Neural cell (in vitro differentiated cells): ENCODE results near the gene UNC79. TPM values are rescaled to one million over a fixed set of nuclear protein-coding genes. Genes with fewer than 3 reads are reported as not detected.
A peak's percentile ranks its signal among the peaks of the same experiment; 100 is the strongest.

Source experiments
- H2AFZ ChIP-seq: fragments of 200-600, 300-800 bp; sonication (generic), shearing (Covaris generic); 2 replicates; pipeline ENCODE4 v1.6.0; 2014; ENCODE audit warnings: low read depth, mild to moderate bottlenecking, antibody characterized with exemption, low read length, moderate library complexity
- H3F3A ChIP-seq: fragments of 200-600 bp; shearing (Covaris generic); 2 replicates; pipeline ENCODE4 v1.6.1; 2016; ENCODE audit warnings: mild to moderate bottlenecking, moderate library complexity, mixed read lengths, antibody characterized with exemption, low read length; ENCODE audit not compliant: insufficient read depth, poor library complexity, severe bottlenecking
- H3K27ac ChIP-seq: fragments of 200-600, 300-800 bp; sonication (generic), shearing (Covaris generic); 2 replicates; pipeline ENCODE4 v1.5.1; 2014; ENCODE audit warnings: mild to moderate bottlenecking, low read length, moderate library complexity
- H3K27me3 ChIP-seq: fragments of 300-800, 200-600 bp; sonication (generic), shearing (Covaris generic); 2 replicates; pipeline ENCODE4 v1.6.0; 2014; ENCODE audit warnings: mild to moderate bottlenecking, low read depth, low read length, moderate library complexity; ENCODE audit not compliant: insufficient read depth
- H3K36me3 ChIP-seq: fragments of 300-800, 200-600 bp; sonication (generic), shearing (Covaris generic); 2 replicates; pipeline ENCODE4 v1.5.1; 2014; ENCODE audit warnings: mild to moderate bottlenecking, antibody characterized with exemption, low read length, moderate library complexity; ENCODE audit not compliant: insufficient read depth
- H3K4me2 ChIP-seq: fragments of 300-800, 200-600 bp; sonication (generic), shearing (Covaris generic); 2 replicates; pipeline ENCODE4 v1.6.0; 2014; ENCODE audit warnings: mild to moderate bottlenecking, low read length
- H3K4me3 ChIP-seq: fragments of 300-800, 200-600 bp; sonication (generic), shearing (Covaris generic); 2 replicates; pipeline ENCODE4 v1.5.1; 2014; ENCODE audit warnings: mild to moderate bottlenecking, low read length, moderate library complexity
- H3K79me2 ChIP-seq: fragments of 200-600 bp; shearing (Covaris generic); replicated peaks from 2 replicates; pipeline ENCODE4 v1.6.0; 2014; ENCODE audit warnings: mild to moderate bottlenecking, low read length, moderate library complexity; ENCODE audit not compliant: insufficient read depth
- H3K9ac ChIP-seq: fragments of 300-800, 200-600 bp; sonication (generic), shearing (Covaris generic); 2 replicates; pipeline ENCODE4 v1.6.1; 2016; ENCODE audit warnings: mild to moderate bottlenecking, low read length, mixed read lengths
- H3K9me2 ChIP-seq: fragments of 200-600 bp; shearing (Covaris generic); 2 replicates; pipeline ENCODE4 v1.6.1; 2016; ENCODE audit warnings: mild to moderate bottlenecking, low read length, mixed read lengths; ENCODE audit not compliant: insufficient read depth
- H3K9me3 ChIP-seq: fragments of 200-600, 300-800 bp; sonication (generic), shearing (Covaris generic); 2 replicates; pipeline ENCODE4 v1.6.1; 2016; ENCODE audit warnings: mild to moderate bottlenecking, mixed run types, low read length, moderate library complexity, mixed read lengths
- H4K20me1 ChIP-seq: fragments of 200-600 bp; shearing (Covaris generic); 2 replicates; pipeline ENCODE4 v1.6.1; 2016; ENCODE audit warnings: mild to moderate bottlenecking, mixed run types; ENCODE audit not compliant: insufficient read depth
- CTCF ChIP-seq: fragments of 450-650 bp; IDR thresholded peaks from 2 replicates; pipeline ENCODE4 v1.5.1; 2014; ENCODE audit warnings: antibody characterized with exemption, mild to moderate bottlenecking, moderate library complexity; ENCODE audit not compliant: poor library complexity, severe bottlenecking
- EP300 ChIP-seq: fragments of 450-650 bp; conservative IDR thresholded peaks from 2 replicates; pipeline ENCODE4 v1.6.1; 2014; ENCODE audit warnings: antibody characterized with exemption, mild to moderate bottlenecking, moderate library complexity; ENCODE audit not compliant: poor library complexity, severe bottlenecking
- EZH2 ChIP-seq: fragments of 200-600, 300-800 bp; shearing (Covaris generic), sonication (generic); IDR thresholded peaks from 2 replicates; pipeline ENCODE4 v1.6.1; 2014; ENCODE audit warnings: antibody characterized with exemption, low read length, borderline replicate concordance, mild to moderate bottlenecking; ENCODE audit not compliant: insufficient read depth, poor library complexity, severe bottlenecking
- MXI1 ChIP-seq: fragments of 450-650 bp; conservative IDR thresholded peaks from 2 replicates; pipeline ENCODE4 v1.6.1; 2014; ENCODE audit warnings: antibody characterized with exemption, mild to moderate bottlenecking; ENCODE audit not compliant: poor library complexity, severe bottlenecking
- POLR2AphosphoS5 ChIP-seq: IDR thresholded peaks from 2 replicates; pipeline ENCODE4 v1.6.1; 2012
- RAD21 ChIP-seq: fragments of 450-650 bp; conservative IDR thresholded peaks from 2 replicates; pipeline ENCODE4 v1.6.1; 2014; ENCODE audit warnings: antibody characterized with exemption, mild to moderate bottlenecking, moderate library complexity
- SMC3 ChIP-seq: fragments of 450-650 bp; conservative IDR thresholded peaks from 2 replicates; pipeline ENCODE4 v1.6.1; 2014; ENCODE audit warnings: antibody characterized with exemption, mild to moderate bottlenecking, moderate library complexity; ENCODE audit not compliant: poor library complexity
- polyA plus RNA-seq: library from polyadenylated mRNA; depleted of rRNA; stranded (reverse); fragments of >200 nt; gene quantifications from 2 replicates; pipeline ENCODE4 v1.2.3, GENCODE V29; 2014
- TF ChIP-seq, protein P1 (sequence below): IDR thresholded peaks from 2 replicates; pipeline ENCODE4 v1.6.1; 2012; ENCODE audit warnings: borderline replicate concordance

UNC79 gene
- polyA plus RNA-seq, 1 donor from 2014 or later, result 22.6 TPM

GRCh38 chr14:93543766-93544165, 113.0 kb downstream of the UNC79 start:
- no peak overlapping the region for H3K4me3 ChIP-seq
- H3F3A ChIP-seq, result no peaks in the 10 kb centered on the region
- H3K9ac ChIP-seq, result no peak overlapping the region
- no peaks in the 10 kb centered on the region for H3K27me3 ChIP-seq
- TF ChIP-seq POLR2AphosphoS5 (no peak), RAD21 (peak; percentile 75), CTCF (peak; percentile 69), EZH2 (no peak), EP300 (no peak), MXI1 (no peak), SMC3 (peak; percentile 69)
- TF ChIP-seq, protein P1, sequence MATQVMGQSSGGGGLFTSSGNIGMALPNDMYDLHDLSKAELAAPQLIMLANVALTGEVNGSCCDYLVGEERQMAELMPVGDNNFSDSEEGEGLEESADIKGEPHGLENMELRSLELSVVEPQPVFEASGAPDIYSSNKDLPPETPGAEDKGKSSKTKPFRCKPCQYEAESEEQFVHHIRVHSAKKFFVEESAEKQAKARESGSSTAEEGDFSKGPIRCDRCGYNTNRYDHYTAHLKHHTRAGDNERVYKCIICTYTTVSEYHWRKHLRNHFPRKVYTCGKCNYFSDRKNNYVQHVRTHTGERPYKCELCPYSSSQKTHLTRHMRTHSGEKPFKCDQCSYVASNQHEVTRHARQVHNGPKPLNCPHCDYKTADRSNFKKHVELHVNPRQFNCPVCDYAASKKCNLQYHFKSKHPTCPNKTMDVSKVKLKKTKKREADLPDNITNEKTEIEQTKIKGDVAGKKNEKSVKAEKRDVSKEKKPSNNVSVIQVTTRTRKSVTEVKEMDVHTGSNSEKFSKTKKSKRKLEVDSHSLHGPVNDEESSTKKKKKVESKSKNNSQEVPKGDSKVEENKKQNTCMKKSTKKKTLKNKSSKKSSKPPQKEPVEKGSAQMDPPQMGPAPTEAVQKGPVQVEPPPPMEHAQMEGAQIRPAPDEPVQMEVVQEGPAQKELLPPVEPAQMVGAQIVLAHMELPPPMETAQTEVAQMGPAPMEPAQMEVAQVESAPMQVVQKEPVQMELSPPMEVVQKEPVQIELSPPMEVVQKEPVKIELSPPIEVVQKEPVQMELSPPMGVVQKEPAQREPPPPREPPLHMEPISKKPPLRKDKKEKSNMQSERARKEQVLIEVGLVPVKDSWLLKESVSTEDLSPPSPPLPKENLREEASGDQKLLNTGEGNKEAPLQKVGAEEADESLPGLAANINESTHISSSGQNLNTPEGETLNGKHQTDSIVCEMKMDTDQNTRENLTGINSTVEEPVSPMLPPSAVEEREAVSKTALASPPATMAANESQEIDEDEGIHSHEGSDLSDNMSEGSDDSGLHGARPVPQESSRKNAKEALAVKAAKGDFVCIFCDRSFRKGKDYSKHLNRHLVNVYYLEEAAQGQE, result no peak
- no peak overlapping the region for H3K4me2 ChIP-seq
- H4K20me1 ChIP-seq, result no peaks in the 10 kb centered on the region
- H3K9me2 ChIP-seq, result no peaks in the 10 kb centered on the region
- H2AFZ ChIP-seq, result no peak overlapping the region
- H3K36me3 ChIP-seq, result peaks cover 12% of the 10 kb centered on the region
- no peaks in the 10 kb centered on the region for H3K9me3 ChIP-seq
- no peak overlapping the region for H3K27ac ChIP-seq
- H3K79me2 ChIP-seq, result no peaks in the 10 kb centered on the region

- TF ChIP-seq EP300, result no peak
- no peak for TF ChIP-seq SMC3
- TF ChIP-seq MXI1, result no peak
- no peak for TF ChIP-seq CTCF
- TF ChIP-seq, protein P1, result no peak
- no peak for TF ChIP-seq RAD21
- H3K27me3 ChIP-seq, result no peaks in the 10 kb centered on the region
- H3K9me3 ChIP-seq, result no peaks in the 10 kb centered on the region
- H3K36me3 ChIP-seq, result peaks cover 12% of the 10 kb centered on the region
- H3K9me2 ChIP-seq, result no peaks in the 10 kb centered on the region
- no peak overlapping the region for H3K4me3 ChIP-seq
- H3K9ac ChIP-seq, result no peak overlapping the region
- no peak overlapping the region for H2AFZ ChIP-seq
- H4K20me1 ChIP-seq, result no peaks in the 10 kb centered on the region
- H3K79me2 ChIP-seq, result no peaks in the 10 kb centered on the region
- H3K4me2 ChIP-seq, result no peak overlapping the region
- no peaks in the 10 kb centered on the region for H3F3A ChIP-seq
- H3K27ac ChIP-seq, result no peak overlapping the region
Measured at GRCh38 chr14:93544212-93544611, 113.5 kb downstream of the UNC79 start.
